SK-N-SH treated with all-trans-retinoic acid at 6 μM for 48 hours (cell line): ENCODE data around the gene KLHDC7B.

Experiments
- ATAC-seq: fragments of 200-7000 bp; cut with Tn5 transposase; 3 replicates; pipeline ENCODE4 v1.9.1; 2020; ENCODE audit warnings: mild to moderate bottlenecking, moderate library complexity
- ARNTL ChIP-seq: fragments of 450-650 bp; formaldehyde crosslinking; IDR thresholded peaks from 2 replicates; pipeline ENCODE4 v1.5.0; 2020; ENCODE audit warnings: low read depth, mild to moderate bottlenecking, moderate library complexity, borderline replicate concordance
- BACH2 ChIP-seq: fragments of 250-450 bp; sonication (Bioruptor Pico); IDR thresholded peaks from 2 replicates; pipeline ENCODE4 v1.9.0; 2021; ENCODE audit warnings: mild to moderate bottlenecking, borderline replicate concordance
- CREB5 ChIP-seq: fragments of 250-450 bp; sonication (Bioruptor Pico); IDR thresholded peaks from 2 replicates; pipeline ENCODE4 v1.5.1; 2020; ENCODE audit warnings: low read depth, mild to moderate bottlenecking, moderate library complexity
- CSDC2 ChIP-seq: fragments of 250-450 bp; sonication (Bioruptor Pico); IDR thresholded peaks from 2 replicates; pipeline ENCODE4 v1.5.0; 2020; ENCODE audit warnings: mild to moderate bottlenecking, moderate library complexity
- CSRNP3 ChIP-seq: fragments of 250-450 bp; sonication (Bioruptor Pico); IDR thresholded peaks from 2 replicates; pipeline ENCODE4 v1.5.1; 2021; ENCODE audit warnings: mild to moderate bottlenecking, moderate library complexity
- ESRRG ChIP-seq: fragments of 250-450 bp; sonication (Bioruptor Pico); IDR thresholded peaks from 2 replicates; pipeline ENCODE4 v1.6.1; 2021; ENCODE audit warnings: mild to moderate bottlenecking
- ISL1 ChIP-seq: fragments of 250-450 bp; sonication (Bioruptor Pico); IDR thresholded peaks from 2 replicates; pipeline ENCODE4 v2.1.2; 2022; ENCODE audit warnings: mild to moderate bottlenecking, moderate library complexity
- PATZ1 ChIP-seq: fragments of 250-450 bp; sonication (Bioruptor Pico); IDR thresholded peaks from 2 replicates; pipeline ENCODE4 v1.8.0; 2020; ENCODE audit warnings: mild to moderate bottlenecking, moderate library complexity, borderline replicate concordance
- POU6F1 ChIP-seq: fragments of 250-450 bp; sonication (Bioruptor Pico); IDR thresholded peaks from 2 replicates; pipeline ENCODE4 v1.8.0; 2021; ENCODE audit warnings: low read depth, mild to moderate bottlenecking, moderate library complexity, borderline replicate concordance
- PPARA ChIP-seq: fragments of 250-450 bp; sonication (Bioruptor Pico); IDR thresholded peaks from 2 replicates; pipeline ENCODE4 v1.5.0; 2020; ENCODE audit warnings: mild to moderate bottlenecking, borderline replicate concordance
- RARB ChIP-seq: fragments of 250-450 bp; sonication (Bioruptor Pico); IDR thresholded peaks from 2 replicates; pipeline ENCODE4 v1.8.0; 2021; ENCODE audit warnings: mild to moderate bottlenecking, moderate library complexity
- SNAI2 ChIP-seq: fragments of 250-450 bp; sonication (Bioruptor Pico); IDR thresholded peaks from 2 replicates; pipeline ENCODE4 v1.5.0; 2020; ENCODE audit warnings: mild to moderate bottlenecking, moderate library complexity
- TCF4 ChIP-seq: fragments of 250-450 bp; sonication (Bioruptor Pico); IDR thresholded peaks from 2 replicates; pipeline ENCODE4 v1.8.0; 2021; ENCODE audit warnings: mild to moderate bottlenecking, moderate library complexity, borderline replicate concordance
- TSHZ2 ChIP-seq: fragments of 250-450 bp; sonication (Bioruptor Pico); IDR thresholded peaks from 2 replicates; pipeline ENCODE4 v1.5.0; 2020; ENCODE audit warnings: mild to moderate bottlenecking, moderate library complexity
- ZFP3 ChIP-seq: fragments of 250-450 bp; sonication (Bioruptor Pico); IDR thresholded peaks from 2 replicates; pipeline ENCODE4 v1.5.0; 2020; ENCODE audit warnings: mild to moderate bottlenecking, moderate library complexity
- ZFP30 ChIP-seq: fragments of 450-650 bp; formaldehyde crosslinking; IDR thresholded peaks from 2 replicates; pipeline ENCODE4 v1.5.0; 2022; ENCODE audit warnings: mild to moderate bottlenecking, moderate library complexity
- ZNF70 ChIP-seq: fragments of 450-650 bp; formaldehyde crosslinking; IDR thresholded peaks from 2 replicates; pipeline ENCODE4 v1.5.0; 2020; ENCODE audit warnings: mild to moderate bottlenecking, moderate library complexity
- ZNF8 ChIP-seq: fragments of 450-650 bp; formaldehyde crosslinking; IDR thresholded peaks from 2 replicates; pipeline ENCODE4 v1.5.0; 2020; ENCODE audit warnings: mild to moderate bottlenecking, moderate library complexity

The KLHDC7B gene

GRCh38 chr22:50548040-50548920 is 2.6 kb downstream of the KLHDC7B start (continued):
- TF ChIP-seq ZNF70 (CRISPR knock-in tag) = no peak
- TF ChIP-seq ZNF8 = no peak
- no peak for TF ChIP-seq BACH2 (CRISPR knock-in tag)

GRCh38 chr22:50548921-50549790 is 3.5 kb downstream of the KLHDC7B start:
- ATAC-seq = no peak

More at GRCh38 chr22:50548921-50549790, 3.5 kb downstream of the KLHDC7B start:
- TF ChIP-seq PATZ1 (CRISPR knock-in tag) (no peak), RARB (CRISPR knock-in tag) (no peak), ZFP3 (CRISPR knock-in tag) (no peak), ISL1 (CRISPR knock-in tag) (no peak), CSDC2 (CRISPR knock-in tag) (no peak), TSHZ2 (CRISPR knock-in tag) (no peak), BACH2 (CRISPR knock-in tag) (no peak), ZFP30 (CRISPR knock-in tag) (no peak), POU6F1 (no peak), PPARA (no peak), CSRNP3 (CRISPR knock-in tag) (no peak), ARNTL (CRISPR knock-in tag) (no peak), SNAI2 (CRISPR knock-in tag) (no peak), CREB5 (CRISPR knock-in tag) (no peak), ZNF70 (CRISPR knock-in tag) (no peak), ESRRG (CRISPR knock-in tag) (no peak), TCF4 (CRISPR knock-in tag) (no peak), ZNF8 (no peak)
